ENCODE measurements around the gene ZC3H10. TPM values are rescaled to one million over a fixed set of nuclear protein-coding genes. Genes with fewer than 3 reads are reported as not detected.

Gene ZC3H10
- total RNA-seq, 1 donor from 2014 or later = 11.6 TPM

DNA sequence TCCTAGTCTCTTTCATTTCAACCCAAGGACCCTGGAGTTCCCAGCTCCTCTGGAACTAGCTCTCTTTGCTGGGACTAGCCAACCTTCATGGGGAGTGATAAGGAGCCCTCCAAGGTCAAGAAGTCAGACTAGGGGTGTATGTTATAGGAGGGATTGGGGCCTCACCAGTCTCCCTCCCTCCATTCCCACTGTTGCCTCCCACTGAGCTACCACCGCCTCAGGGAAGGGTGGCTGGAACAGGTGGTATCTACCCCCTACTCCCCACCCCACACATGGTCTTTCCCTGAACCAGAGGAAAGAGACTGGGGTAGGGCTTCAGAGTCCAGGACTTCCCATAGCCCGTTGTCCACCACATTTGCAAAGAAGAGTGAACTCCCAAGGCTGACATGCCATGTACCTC lies 35.7 kb upstream of the ZC3H10 start:
- Mint-ChIP-seq H3K36me3 (peaks cover 10% of the 10 kb centered on the region), H3K4me1 (ENCODE audit: unreplicated experiment) (peaks cover 10% of the 10 kb centered on the region), H3K9me3 (no peaks in the 10 kb centered on the region), H3K4me3 (peak overlapping the region; percentile 94), H3K27me3 (peaks cover 48% of the 10 kb centered on the region), H3K27ac (peak overlapping the region; percentile 96)
- TF ChIP-seq, protein P1, sequence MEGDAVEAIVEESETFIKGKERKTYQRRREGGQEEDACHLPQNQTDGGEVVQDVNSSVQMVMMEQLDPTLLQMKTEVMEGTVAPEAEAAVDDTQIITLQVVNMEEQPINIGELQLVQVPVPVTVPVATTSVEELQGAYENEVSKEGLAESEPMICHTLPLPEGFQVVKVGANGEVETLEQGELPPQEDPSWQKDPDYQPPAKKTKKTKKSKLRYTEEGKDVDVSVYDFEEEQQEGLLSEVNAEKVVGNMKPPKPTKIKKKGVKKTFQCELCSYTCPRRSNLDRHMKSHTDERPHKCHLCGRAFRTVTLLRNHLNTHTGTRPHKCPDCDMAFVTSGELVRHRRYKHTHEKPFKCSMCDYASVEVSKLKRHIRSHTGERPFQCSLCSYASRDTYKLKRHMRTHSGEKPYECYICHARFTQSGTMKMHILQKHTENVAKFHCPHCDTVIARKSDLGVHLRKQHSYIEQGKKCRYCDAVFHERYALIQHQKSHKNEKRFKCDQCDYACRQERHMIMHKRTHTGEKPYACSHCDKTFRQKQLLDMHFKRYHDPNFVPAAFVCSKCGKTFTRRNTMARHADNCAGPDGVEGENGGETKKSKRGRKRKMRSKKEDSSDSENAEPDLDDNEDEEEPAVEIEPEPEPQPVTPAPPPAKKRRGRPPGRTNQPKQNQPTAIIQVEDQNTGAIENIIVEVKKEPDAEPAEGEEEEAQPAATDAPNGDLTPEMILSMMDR (conservative IDR thresholded peaks at IDR 0.05) = no peak
- no peak for DNase-seq (ENCODE audit: extremely low spot score, unreplicated experiment)

- TF ChIP-seq, protein P1 (conservative IDR thresholded peaks at IDR 0.05) = no peak
- H3K36me3 Mint-ChIP-seq = peaks cover 14% of the 10 kb centered on the region
- H3K4me1 Mint-ChIP-seq (ENCODE audit: unreplicated experiment) = peaks cover 10% of the 10 kb centered on the region
- DNase-seq (ENCODE audit: extremely low spot score, unreplicated experiment) = no peak
- peak overlapping the region; percentile 96 for H3K27ac Mint-ChIP-seq
- no peaks in the 10 kb centered on the region for H3K9me3 Mint-ChIP-seq
- peak overlapping the region; percentile 45 for H3K4me3 Mint-ChIP-seq
- peaks cover 48% of the 10 kb centered on the region for H3K27me3 Mint-ChIP-seq
Measured at GRCh38 chr12:56082967-56083366, 35.1 kb upstream of the ZC3H10 start.

GRCh38 chr12:56084958-56085543 lies 33.0 kb upstream of the ZC3H10 start:
- Mint-ChIP-seq H3K4me1 (ENCODE audit: unreplicated experiment) (peaks cover 6% of the 10 kb centered on the region), H3K9me3 (no peaks in the 10 kb centered on the region), H3K27me3 (peaks cover 38% of the 10 kb centered on the region), H3K36me3 (peaks cover 14% of the 10 kb centered on the region), H3K27ac (peak overlapping the region; percentile 72), H3K4me3 (no peak overlapping the region)
- TF ChIP-seq, protein P1 (conservative IDR thresholded peaks at IDR 0.05) = peak; percentile 52
- DNase-seq (ENCODE audit: extremely low spot score, unreplicated experiment) = no peak

DNA sequence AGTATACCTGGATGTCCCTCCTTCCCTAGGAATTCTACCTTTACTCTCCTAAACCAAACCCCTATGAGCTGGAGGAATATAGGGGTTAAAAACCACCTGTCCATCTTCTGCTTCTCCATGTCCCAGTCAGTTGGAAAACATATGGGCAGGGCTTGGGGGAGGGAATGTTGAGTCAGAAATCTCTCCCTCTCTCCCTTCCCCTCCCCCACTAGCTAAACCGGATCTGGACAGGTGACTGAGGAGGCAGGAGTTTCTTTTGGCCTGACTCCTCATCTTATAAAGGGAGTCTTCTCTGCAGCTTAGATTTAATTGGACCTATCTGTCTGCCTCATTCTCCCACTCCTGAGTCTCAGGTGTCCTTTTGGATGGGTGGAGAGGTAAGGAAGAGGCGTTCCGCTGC lies 32.0 kb upstream of the ZC3H10 start:
- Mint-ChIP-seq H3K27me3 (peaks cover 30% of the 10 kb centered on the region), H3K27ac (peak overlapping the region; percentile 88), H3K9me3 (no peaks in the 10 kb centered on the region), H3K36me3 (peaks cover 14% of the 10 kb centered on the region), H3K4me3 (peak overlapping the region; percentile 59), H3K4me1 (ENCODE audit: unreplicated experiment) (peaks cover 6% of the 10 kb centered on the region)
- TF ChIP-seq, protein P1 (conservative IDR thresholded peaks at IDR 0.05) = no peak
- DNase-seq (ENCODE audit: extremely low spot score, unreplicated experiment) = no peak

GRCh38 chr12:56086608-56087007 lies 31.5 kb upstream of the ZC3H10 start:
- TF ChIP-seq, protein P1 (conservative IDR thresholded peaks at IDR 0.05) = no peak
- DNase-seq (ENCODE audit: extremely low spot score, unreplicated experiment) = no peak
- no peak overlapping the region for H3K4me3 Mint-ChIP-seq
- H3K27ac Mint-ChIP-seq = peak overlapping the region; percentile 88
- H3K27me3 Mint-ChIP-seq = peaks cover 26% of the 10 kb centered on the region
- peaks cover 6% of the 10 kb centered on the region for H3K4me1 Mint-ChIP-seq (ENCODE audit: unreplicated experiment)
- H3K36me3 Mint-ChIP-seq = peaks cover 14% of the 10 kb centered on the region
- no peaks in the 10 kb centered on the region for H3K9me3 Mint-ChIP-seq
